Activated CD4-positive, CD25-positive, alpha-beta regulatory T cell treated with anti-CD3 and anti-CD28 coated beads, Interleukin-2, amount 50 U/mL, for 24 hours (primary cell): Measurements from ENCODE around the gene COG7.
A peak's percentile ranks its signal among the peaks of the same experiment; 100 is the strongest.
"Not testable (repeated sequence)": the region's sequence is repeated elsewhere in the genome, so short reads cannot be mapped to it uniquely, and the experiment has no call there.

ENCODE experiments used
- ATAC-seq, 2 donors: fragments of 150-1000 bp; cut with Tn5 transposase; one replicate each; pipeline ENCODE4 v1.10.0; 2021; ENCODE audit warnings: mild to moderate bottlenecking in 1 of 2, moderate library complexity in 1 of 2

The COG7 gene

GRCh38 chr16:23382279-23382678 lies 70.7 kb downstream of the COG7 start:
- no peak for ATAC-seq

GRCh38 chr16:23381702-23382101 lies 71.3 kb downstream of the COG7 start:
- ATAC-seq = not testable (repeated sequence)

- ATAC-seq = no peak
Measured at GRCh38 chr16:23380501-23380951, 72.5 kb downstream of the COG7 start.

- no peak for ATAC-seq
Measured at GRCh38 chr16:23379707-23380106, 73.3 kb downstream of the COG7 start.

GRCh38 chr16:23378921-23379320 lies 74.1 kb downstream of the COG7 start:
- ATAC-seq = no peak

- no peak for ATAC-seq
Measured at GRCh38 chr16:23378256-23378655, 74.7 kb downstream of the COG7 start.

GRCh38 chr16:23377071-23377931 lies 75.7 kb downstream of the COG7 start:
- ATAC-seq = no peak

GRCh38 chr16:23375643-23376042 lies 77.3 kb downstream of the COG7 start:
- ATAC-seq = no peak

GRCh38 chr16:23374721-23375510 lies 78.1 kb downstream of the COG7 start:
- no peak for ATAC-seq

GRCh38 chr16:23373436-23374219 lies 79.4 kb downstream of the COG7 start:
- no peak for ATAC-seq

- ATAC-seq = no peak
Measured at GRCh38 chr16:23371368-23371767, 81.6 kb downstream of the COG7 start.

- ATAC-seq = no peak
Measured at GRCh38 chr16:23369416-23369815, 83.6 kb downstream of the COG7 start.

- ATAC-seq = peak; percentile 44 to 53
Measured at GRCh38 chr16:23368469-23368868, 84.5 kb downstream of the COG7 start.

GRCh38 chr16:23367988-23368387 lies 85.0 kb downstream of the COG7 start:
- ATAC-seq = no peak

GRCh38 chr16:23367564-23367963 lies 85.4 kb downstream of the COG7 start:
- no peak for ATAC-seq

- ATAC-seq = not testable (repeated sequence)
Measured at GRCh38 chr16:23366341-23366740, 86.6 kb downstream of the COG7 start.

- ATAC-seq = no peak
Measured at GRCh38 chr16:23365602-23366240, 87.3 kb downstream of the COG7 start.

GRCh38 chr16:23362460-23363317 lies 90.3 kb downstream of the COG7 start:
- no peak for ATAC-seq

GRCh38 chr16:23359092-23359760 lies 93.8 kb downstream of the COG7 start:
- ATAC-seq = no peak

- ATAC-seq = no peak
Measured at GRCh38 chr16:23357761-23358290, 95.2 kb downstream of the COG7 start.

GRCh38 chr16:23356941-23357340 lies 96.0 kb downstream of the COG7 start:
- no peak for ATAC-seq
